NT2/D1 (cell line): ENCODE data around the gene U2AF2.

Source experiments
- SUZ12 ChIP-seq: IDR thresholded peaks from 2 replicates; pipeline ENCODE4 v1.6.1; 2011; ENCODE audit not compliant: insufficient read length, insufficient read depth; ENCODE audit errors: extremely low read depth
- YY1 ChIP-seq: IDR thresholded peaks from 2 replicates; pipeline ENCODE4 v1.6.1; 2011; ENCODE audit not compliant: insufficient read length, insufficient read depth
- ZNF274 ChIP-seq: IDR thresholded peaks from 2 replicates; pipeline ENCODE4 v1.6.1; 2011; ENCODE audit warnings: mild to moderate bottlenecking, low read depth, low read length

GRCh38 chr19:55633861-55634260 is 21.0 kb upstream of the U2AF2 start:
- TF ChIP-seq ZNF274 (no peak), YY1 (no peak), SUZ12 (no peak)
